ENCODE results near the gene RFT1. TPM values are rescaled to one million over a fixed set of nuclear protein-coding genes. Genes with fewer than 3 reads are reported as not detected.

RFT1 gene
- total RNA-seq, 1 experiment from 2014 or later: 33.6 TPM

Other genes with a start within 250 kb of the RFT1 start
- gene STIMATE, start 232.9 kb downstream of the RFT1 start, total RNA-seq (2014; rRNA removed; shearing (Covaris generic)): 8.6 and 10.2 TPM in 2 replicates
- 15.8 and 25.0 TPM in 2 replicates for gene SFMBT1, start 84.4 kb downstream of the RFT1 start, total RNA-seq (2014; rRNA removed; shearing (Covaris generic))
- gene PRKCD, start 30.8 kb upstream of the RFT1 start, total RNA-seq (2014; rRNA removed; shearing (Covaris generic)): 2.5 and 3.4 TPM in 2 replicates
- gene TKT, start 125.6 kb upstream of the RFT1 start, total RNA-seq (2014; rRNA removed; shearing (Covaris generic)): 406 and 438 TPM in 2 replicates
- 13.8 and 14.4 TPM in 2 replicates for gene DCP1A, start 217.1 kb upstream of the RFT1 start, total RNA-seq (2014; rRNA removed; shearing (Covaris generic))

All from A172 (cell line).